GM12878 (cell line): ENCODE measurements around the gene SUN5. TPM values are rescaled to one million over a fixed set of nuclear protein-coding genes. Genes with fewer than 3 reads are reported as not detected.

Experiments used
- ATAC-seq: fragments of 200-7000 bp; cut with Tn5 transposase; 3 replicates; pipeline ENCODE4 v1.9.1; 2020; ENCODE audit warnings: mild to moderate bottlenecking, moderate library complexity
- BruUV-seq: library from RNA; stranded (reverse); fragments of 400-500 nt; replicated peaks from 2 replicates; lab custom pipeline; 2021; lab: Mats Ljungman, UMichigan
- CTCF ChIA-PET: fragments of 300-600 bp; sonication (Branson Sonifier 250); formaldehyde crosslinking; extraction: SDS; loops from one replicate; lab custom pipeline; 2021; ENCODE audit warnings: inconsistent platforms; lab: Yijun Ruan, JAX
- POLR2A ChIA-PET: fragments of 350-600 bp; formaldehyde crosslinking; extraction: SDS; loops from one replicate; lab custom pipeline; 2021; ENCODE audit warnings: inconsistent platforms; lab: Charles Lee
- RAD21 ChIA-PET: fragments of 300-600 bp; sonication (Branson Sonifier 250); formaldehyde crosslinking; loops from one replicate; lab custom pipeline; 2023; ENCODE audit warnings: antibody characterized with exemption; ENCODE audit not compliant: unreplicated experiment; lab: Charles Lee
- SMC1A ChIA-PET: fragments of 300-600 bp; sonication (Branson Sonifier 250); formaldehyde crosslinking; loops from one replicate; lab custom pipeline; 2023; ENCODE audit not compliant: unreplicated experiment, uncharacterized antibody; lab: Charles Lee
- DNase-seq: peaks from one replicate; pipeline ENCODE4 v3.0.0-alpha.2; 2011; ENCODE audit warnings: low read depth, low spot score
- FAIRE-seq: peaks from 3 replicates; lab custom pipeline; 2011; peaks lifted over from hg19 to GRCh38; lab: Jason Lieb, UNC
- H2AFZ ChIP-seq: 2 replicates; pipeline ENCODE4 v1.6.0; 2011; ENCODE audit warnings: low read depth, low read length, control low read depth; ENCODE audit not compliant: control insufficient read depth
- H3K27ac ChIP-seq: 2 replicates; pipeline ENCODE4 v1.5.1; 2011; ENCODE audit warnings: control low read depth; ENCODE audit not compliant: control insufficient read depth, insufficient read depth
- H3K27me3 ChIP-seq, 2 experiments: replicated peaks in 1 of 2; 2 replicates each; pipeline versions ENCODE4 v1.6.0 to v1.6.1; 2011; ENCODE audit warnings: low read length in 1 of 2; ENCODE audit not compliant: control insufficient read depth in 2 of 2, insufficient read depth in 2 of 2
- H3K36me3 ChIP-seq, 2 experiments: 2 replicates each; pipeline ENCODE4 v1.5.1; 2011; ENCODE audit warnings: low read length in 1 of 2; ENCODE audit not compliant: control insufficient read depth in 2 of 2, insufficient read depth in 2 of 2
- H3K4me1 ChIP-seq: 2 replicates; pipeline ENCODE4 v1.6.1; 2011; ENCODE audit warnings: mild to moderate bottlenecking, low read length, moderate library complexity, mixed read lengths; ENCODE audit not compliant: control insufficient read depth, insufficient read depth
- H3K4me2 ChIP-seq: 2 replicates; pipeline ENCODE4 v1.6.0; 2011; ENCODE audit warnings: control low read depth; ENCODE audit not compliant: control insufficient read depth, insufficient read depth
- H3K4me3 ChIP-seq: fragments of 200-600 bp; sonication (generic); 2 replicates; pipeline ENCODE4 v1.5.1; 2016
- H3K79me2 ChIP-seq: 2 replicates; pipeline ENCODE4 v1.6.0; 2011; ENCODE audit warnings: low read length; ENCODE audit not compliant: control insufficient read depth, insufficient read depth
- H3K9ac ChIP-seq: 2 replicates; pipeline ENCODE4 v1.8.0; 2011; ENCODE audit warnings: low read length, control low read depth, mixed read lengths; ENCODE audit not compliant: control insufficient read depth, insufficient read depth
- H3K9me3 ChIP-seq: replicated peaks from 3 replicates; pipeline ENCODE4 v1.5.1; 2011; ENCODE audit warnings: mild to moderate bottlenecking, low read length; ENCODE audit not compliant: control insufficient read depth, insufficient read depth
- H4K20me1 ChIP-seq: 2 replicates; pipeline ENCODE4 v1.6.0; 2011; ENCODE audit not compliant: control insufficient read depth, insufficient read depth
- ATF7 ChIP-seq: fragments of 450-650 bp; IDR thresholded peaks from 2 replicates; pipeline ENCODE4 v1.6.1; 2016; ENCODE audit warnings: low read depth, mild to moderate bottlenecking
- HDGF ChIP-seq: fragments of 450-650 bp; IDR thresholded peaks from 2 replicates; pipeline ENCODE4 v1.6.1; 2016; ENCODE audit warnings: antibody characterized with exemption
- MEF2A ChIP-seq: IDR thresholded peaks from 2 replicates; pipeline ENCODE4 v1.6.1; 2011; ENCODE audit warnings: low read depth, mild to moderate bottlenecking, low read length, moderate library complexity; ENCODE audit not compliant: insufficient read depth
- MEF2B ChIP-seq: fragments of 450-650 bp; IDR thresholded peaks from 2 replicates; pipeline ENCODE4 v1.6.1; 2018; ENCODE audit warnings: mild to moderate bottlenecking, moderate library complexity; ENCODE audit not compliant: partially characterized antibody, poor library complexity, severe bottlenecking
- NR2C2 ChIP-seq: IDR thresholded peaks from 2 replicates; pipeline ENCODE4 v1.6.1; 2011; ENCODE audit warnings: borderline replicate concordance, low read depth; ENCODE audit not compliant: control insufficient read depth, insufficient read length
- PML ChIP-seq: IDR thresholded peaks from 2 replicates; pipeline ENCODE4 v1.6.1; 2012; ENCODE audit warnings: low read length, inconsistent platforms
- RB1 ChIP-seq: fragments of 450-650 bp; formaldehyde crosslinking; IDR thresholded peaks from 2 replicates; pipeline ENCODE4 v1.6.1; 2017; ENCODE audit warnings: mild to moderate bottlenecking, borderline replicate concordance
- RUNX3 ChIP-seq: IDR thresholded peaks from 2 replicates; pipeline ENCODE4 v1.6.1; 2012; ENCODE audit warnings: low read length, inconsistent platforms
- TARDBP ChIP-seq: IDR thresholded peaks from 2 replicates; pipeline ENCODE4 v1.6.1; 2016; ENCODE audit warnings: borderline replicate concordance
- WGBS: methylation state at CpG from one replicate; pipeline ENCODE4 v1.1.6; 2016; ENCODE audit warnings: low lambda C conversion rate; ENCODE audit not compliant: insufficient replicate concordance, insufficient coverage; ENCODE audit errors: missing lambda C conversion rate; 5-methylcytosine and 5-hydroxymethylcytosine counted together
- in situ Hi-C: fragments of 300-500 bp; cut with MboI; formaldehyde crosslinking; loops from 9 replicates; pipeline ENCODE4 v1.14.3; 2018; ENCODE audit warnings: mixed read lengths
- intact Hi-C: fragments of 100-400 bp; cut with micrococcal nuclease; formaldehyde crosslinking; loops from one replicate; pipeline ENCODE4 v1.14.2; 2022; ENCODE audit not compliant: unreplicated experiment
- polyA plus RNA-seq, 11 experiments: library from polyadenylated mRNA; depleted of rRNA in 4 of 11; unstranded in 6 of 11; stranded (reverse) in 5 of 11; fragments of >200 nt; fragmentation: Nextera tagmentation in 4 of 11; fragmentation: Illumina TruSeq in 1 of 11; extraction: Ambion mirVana in 4 of 11; extraction: Trizol in 1 of 11; gene quantifications; 1 replicate in 1 of 11; 2 replicates in 10 of 11; pipeline versions ENCODE4 v1.2.1 to v1.2.3, GENCODE V29; 2011 to 2016; ENCODE audit warnings: inconsistent platforms in 2 of 11, missing spikeins in 2 of 11, low read depth in 1 of 11
- total RNA-seq, 4 experiments: library from RNA; depleted of rRNA in 3 of 4; stranded (reverse); fragments of >200 nt in 3 of 4; fragmentation: Illumina TruSeq in 1 of 4; extraction: Trizol in 1 of 4; gene quantifications; 2 replicates each; pipeline versions ENCODE4 v1.2.1 to v1.2.3, GENCODE V29; 2013 to 2021
- TF ChIP-seq, protein P1 (sequence below): fragments of 450-650 bp; formaldehyde crosslinking; IDR thresholded peaks from 2 replicates; pipeline ENCODE4 v1.5.0; 2022; ENCODE audit warnings: mild to moderate bottlenecking, missing genetic modification characterization
- TF ChIP-seq, protein P2 (sequence below): IDR thresholded peaks from 2 replicates; pipeline ENCODE4 v1.6.1; 2012; ENCODE audit warnings: improper control_type of control experiment, low read depth, low read length; ENCODE audit not compliant: insufficient replicate concordance
- TF ChIP-seq, protein P3 (sequence below): IDR thresholded peaks from 2 replicates; pipeline ENCODE4 v1.6.1; 2012; ENCODE audit warnings: low read depth, low read length, improper control_type of control experiment
- TF ChIP-seq, protein P4 (sequence below): fragments of 450-650 bp; IDR thresholded peaks from 2 replicates; pipeline ENCODE4 v1.6.1; 2014; ENCODE audit warnings: mild to moderate bottlenecking

SUN5 gene
- total and polyA plus RNA-seq, 10 of the 15 experiments (the other 5 are each of a cell fraction or from before 2014, with no cell fraction given): not detected

DNA sequence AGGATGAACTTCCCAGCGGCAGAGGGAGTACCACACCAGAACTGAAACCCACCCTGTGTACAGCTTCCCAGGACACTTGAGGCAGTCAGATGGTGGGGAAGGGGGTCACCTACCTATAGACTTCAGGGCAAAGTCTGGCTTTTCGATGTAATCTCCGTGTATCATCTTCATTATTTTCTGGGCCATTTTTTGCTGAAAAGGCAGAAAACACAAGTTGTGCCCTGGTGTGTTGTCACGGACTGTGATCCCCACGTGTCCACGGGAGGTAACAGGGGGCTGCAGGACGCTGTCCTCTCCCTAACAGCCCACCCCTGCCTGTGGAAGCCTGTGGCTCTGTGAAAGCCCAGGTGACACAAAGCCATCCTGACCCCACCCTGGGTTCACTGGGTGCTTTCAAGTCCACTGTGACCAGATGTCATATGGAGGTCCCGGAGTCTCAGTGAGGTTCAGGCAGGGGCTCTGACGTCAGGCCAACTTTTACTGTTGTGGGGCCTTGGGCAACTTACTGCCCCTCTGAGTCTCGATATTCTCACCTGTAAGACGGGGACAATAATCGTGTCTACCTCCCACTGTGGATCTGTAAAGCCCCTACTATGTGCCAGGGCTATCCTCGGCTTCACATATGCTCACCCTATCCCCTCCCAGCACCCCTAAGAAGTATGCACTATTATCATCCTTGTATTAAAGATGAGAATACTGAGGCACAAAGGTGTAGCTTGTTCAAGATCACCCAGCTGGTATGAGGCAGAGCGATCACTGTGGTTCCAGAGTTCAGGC lies 14.5 kb downstream of the SUN5 start:
- ATAC-seq (no peak), DNase-seq (no peak), FAIRE-seq (no peak)
- ChIA-PET POLR2A (no interaction called here), SMC1A (no interaction called here), RAD21 (no interaction called here), CTCF (interaction anchor here (0.6 kb wide), 1 partner anchor 137 kb away, joined by 4 read pairs; no protein-coding TSS in a partner anchor)
- Histone ChIP-seq H3K4me3 (no peak overlapping the region), H2AFZ (no peak overlapping the region), H3K9me3 (no peaks in the 10 kb centered on the region), H3K4me2 (no peak overlapping the region), H3K9ac (no peak overlapping the region), H3K27me3 (no peaks in the 10 kb centered on the region; a peak in 2 of 4 replicates), H4K20me1 (no peaks in the 10 kb centered on the region), H3K36me3 (no peaks in the 10 kb centered on the region), H3K79me2 (no peaks in the 10 kb centered on the region), H3K4me1 (no peaks in the 10 kb centered on the region), H3K27ac (no peak overlapping the region)
- 64% methylated on average over 14 of the region's 14 CpGs for whole genome bisulfite sequencing
- no TSS peak for BruUV-seq
- intact Hi-C loops: no loop called here
- in situ Hi-C loops: no loop called here
- TF ChIP-seq RB1 (no peak), MEF2A (no peak), TARDBP (no peak), ATF7 (no peak), PML (no peak), MEF2B (no peak), HDGF (no peak), RUNX3 (no peak), NR2C2 (no peak)
- TF ChIP-seq, protein P1, sequence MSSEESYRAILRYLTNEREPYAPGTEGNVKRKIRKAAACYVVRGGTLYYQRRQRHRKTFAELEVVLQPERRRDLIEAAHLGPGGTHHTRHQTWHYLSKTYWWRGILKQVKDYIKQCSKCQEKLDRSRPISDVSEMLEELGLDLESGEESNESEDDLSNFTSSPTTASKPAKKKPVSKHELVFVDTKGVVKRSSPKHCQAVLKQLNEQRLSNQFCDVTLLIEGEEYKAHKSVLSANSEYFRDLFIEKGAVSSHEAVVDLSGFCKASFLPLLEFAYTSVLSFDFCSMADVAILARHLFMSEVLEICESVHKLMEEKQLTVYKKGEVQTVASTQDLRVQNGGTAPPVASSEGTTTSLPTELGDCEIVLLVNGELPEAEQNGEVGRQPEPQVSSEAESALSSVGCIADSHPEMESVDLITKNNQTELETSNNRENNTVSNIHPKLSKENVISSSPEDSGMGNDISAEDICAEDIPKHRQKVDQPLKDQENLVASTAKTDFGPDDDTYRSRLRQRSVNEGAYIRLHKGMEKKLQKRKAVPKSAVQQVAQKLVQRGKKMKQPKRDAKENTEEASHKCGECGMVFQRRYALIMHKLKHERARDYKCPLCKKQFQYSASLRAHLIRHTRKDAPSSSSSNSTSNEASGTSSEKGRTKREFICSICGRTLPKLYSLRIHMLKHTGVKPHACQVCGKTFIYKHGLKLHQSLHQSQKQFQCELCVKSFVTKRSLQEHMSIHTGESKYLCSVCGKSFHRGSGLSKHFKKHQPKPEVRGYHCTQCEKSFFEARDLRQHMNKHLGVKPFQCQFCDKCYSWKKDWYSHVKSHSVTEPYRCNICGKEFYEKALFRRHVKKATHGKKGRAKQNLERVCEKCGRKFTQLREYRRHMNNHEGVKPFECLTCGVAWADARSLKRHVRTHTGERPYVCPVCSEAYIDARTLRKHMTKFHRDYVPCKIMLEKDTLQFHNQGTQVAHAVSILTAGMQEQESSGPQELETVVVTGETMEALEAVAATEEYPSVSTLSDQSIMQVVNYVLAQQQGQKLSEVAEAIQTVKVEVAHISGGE (CRISPR knock-in tag): no peak
- TF ChIP-seq, protein P2, sequence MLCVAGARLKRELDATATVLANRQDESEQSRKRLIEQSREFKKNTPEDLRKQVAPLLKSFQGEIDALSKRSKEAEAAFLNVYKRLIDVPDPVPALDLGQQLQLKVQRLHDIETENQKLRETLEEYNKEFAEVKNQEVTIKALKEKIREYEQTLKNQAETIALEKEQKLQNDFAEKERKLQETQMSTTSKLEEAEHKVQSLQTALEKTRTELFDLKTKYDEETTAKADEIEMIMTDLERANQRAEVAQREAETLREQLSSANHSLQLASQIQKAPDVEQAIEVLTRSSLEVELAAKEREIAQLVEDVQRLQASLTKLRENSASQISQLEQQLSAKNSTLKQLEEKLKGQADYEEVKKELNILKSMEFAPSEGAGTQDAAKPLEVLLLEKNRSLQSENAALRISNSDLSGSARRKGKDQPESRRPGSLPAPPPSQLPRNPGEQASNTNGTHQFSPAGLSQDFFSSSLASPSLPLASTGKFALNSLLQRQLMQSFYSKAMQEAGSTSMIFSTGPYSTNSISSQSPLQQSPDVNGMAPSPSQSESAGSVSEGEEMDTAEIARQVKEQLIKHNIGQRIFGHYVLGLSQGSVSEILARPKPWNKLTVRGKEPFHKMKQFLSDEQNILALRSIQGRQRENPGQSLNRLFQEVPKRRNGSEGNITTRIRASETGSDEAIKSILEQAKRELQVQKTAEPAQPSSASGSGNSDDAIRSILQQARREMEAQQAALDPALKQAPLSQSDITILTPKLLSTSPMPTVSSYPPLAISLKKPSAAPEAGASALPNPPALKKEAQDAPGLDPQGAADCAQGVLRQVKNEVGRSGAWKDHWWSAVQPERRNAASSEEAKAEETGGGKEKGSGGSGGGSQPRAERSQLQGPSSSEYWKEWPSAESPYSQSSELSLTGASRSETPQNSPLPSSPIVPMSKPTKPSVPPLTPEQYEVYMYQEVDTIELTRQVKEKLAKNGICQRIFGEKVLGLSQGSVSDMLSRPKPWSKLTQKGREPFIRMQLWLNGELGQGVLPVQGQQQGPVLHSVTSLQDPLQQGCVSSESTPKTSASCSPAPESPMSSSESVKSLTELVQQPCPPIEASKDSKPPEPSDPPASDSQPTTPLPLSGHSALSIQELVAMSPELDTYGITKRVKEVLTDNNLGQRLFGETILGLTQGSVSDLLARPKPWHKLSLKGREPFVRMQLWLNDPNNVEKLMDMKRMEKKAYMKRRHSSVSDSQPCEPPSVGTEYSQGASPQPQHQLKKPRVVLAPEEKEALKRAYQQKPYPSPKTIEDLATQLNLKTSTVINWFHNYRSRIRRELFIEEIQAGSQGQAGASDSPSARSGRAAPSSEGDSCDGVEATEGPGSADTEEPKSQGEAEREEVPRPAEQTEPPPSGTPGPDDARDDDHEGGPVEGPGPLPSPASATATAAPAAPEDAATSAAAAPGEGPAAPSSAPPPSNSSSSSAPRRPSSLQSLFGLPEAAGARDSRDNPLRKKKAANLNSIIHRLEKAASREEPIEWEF: no peak
- TF ChIP-seq, protein P3, sequence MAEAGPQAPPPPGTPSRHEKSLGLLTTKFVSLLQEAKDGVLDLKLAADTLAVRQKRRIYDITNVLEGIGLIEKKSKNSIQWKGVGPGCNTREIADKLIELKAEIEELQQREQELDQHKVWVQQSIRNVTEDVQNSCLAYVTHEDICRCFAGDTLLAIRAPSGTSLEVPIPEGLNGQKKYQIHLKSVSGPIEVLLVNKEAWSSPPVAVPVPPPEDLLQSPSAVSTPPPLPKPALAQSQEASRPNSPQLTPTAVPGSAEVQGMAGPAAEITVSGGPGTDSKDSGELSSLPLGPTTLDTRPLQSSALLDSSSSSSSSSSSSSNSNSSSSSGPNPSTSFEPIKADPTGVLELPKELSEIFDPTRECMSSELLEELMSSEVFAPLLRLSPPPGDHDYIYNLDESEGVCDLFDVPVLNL: no peak
- TF ChIP-seq, protein P4, sequence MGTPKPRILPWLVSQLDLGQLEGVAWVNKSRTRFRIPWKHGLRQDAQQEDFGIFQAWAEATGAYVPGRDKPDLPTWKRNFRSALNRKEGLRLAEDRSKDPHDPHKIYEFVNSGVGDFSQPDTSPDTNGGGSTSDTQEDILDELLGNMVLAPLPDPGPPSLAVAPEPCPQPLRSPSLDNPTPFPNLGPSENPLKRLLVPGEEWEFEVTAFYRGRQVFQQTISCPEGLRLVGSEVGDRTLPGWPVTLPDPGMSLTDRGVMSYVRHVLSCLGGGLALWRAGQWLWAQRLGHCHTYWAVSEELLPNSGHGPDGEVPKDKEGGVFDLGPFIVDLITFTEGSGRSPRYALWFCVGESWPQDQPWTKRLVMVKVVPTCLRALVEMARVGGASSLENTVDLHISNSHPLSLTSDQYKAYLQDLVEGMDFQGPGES: no peak
